HG03460 (cell line): Measurements from ENCODE around the gene MTHFD1L.

Source experiments
- ATAC-seq: cut with Tn5 transposase; IDR thresholded peaks from one replicate; pipeline ENCODE4 v1.9.1; 2021; ENCODE audit not compliant: unreplicated experiment

The MTHFD1L gene

DNA sequence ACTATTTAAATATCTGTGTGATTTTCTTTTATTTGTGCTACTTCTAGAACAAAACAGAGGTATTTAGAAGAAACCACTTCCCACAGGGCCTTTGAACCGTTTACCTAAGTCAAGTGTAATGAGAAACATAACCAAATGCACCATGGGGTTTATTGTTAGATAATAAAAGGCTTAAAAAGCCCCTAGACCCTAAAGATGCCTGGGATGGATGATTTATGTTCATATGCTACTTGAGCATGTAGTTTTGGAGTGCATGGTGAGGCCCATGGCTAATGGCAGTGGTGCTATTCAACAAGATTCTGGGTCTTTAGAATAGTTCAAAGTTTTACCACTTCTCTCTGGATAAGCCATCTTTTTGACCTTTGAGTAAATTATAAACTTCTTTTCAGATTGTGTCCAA, 65.9 kb downstream of the MTHFD1L start:
- ATAC-seq, result no peak

DNA sequence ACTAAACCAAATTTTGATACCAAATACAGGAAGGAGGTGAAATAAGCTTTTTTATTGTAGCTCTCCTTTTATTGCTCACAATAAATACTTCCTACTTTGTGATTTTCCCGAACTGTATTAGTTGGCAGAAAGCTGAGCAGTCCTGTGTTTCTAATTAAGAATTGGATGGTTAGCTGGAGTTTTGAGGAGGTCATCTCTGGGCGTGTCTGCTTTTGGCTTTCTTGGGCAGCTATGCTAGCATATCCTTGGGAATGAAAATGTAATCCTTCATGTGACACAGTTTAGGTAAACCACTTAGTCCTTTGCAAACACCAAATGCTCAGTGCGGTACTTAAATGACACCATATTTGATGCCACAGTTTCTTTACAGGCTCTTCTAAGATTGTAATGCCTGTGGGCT, 67.5 kb downstream of the MTHFD1L start:
- ATAC-seq, result no peak

DNA sequence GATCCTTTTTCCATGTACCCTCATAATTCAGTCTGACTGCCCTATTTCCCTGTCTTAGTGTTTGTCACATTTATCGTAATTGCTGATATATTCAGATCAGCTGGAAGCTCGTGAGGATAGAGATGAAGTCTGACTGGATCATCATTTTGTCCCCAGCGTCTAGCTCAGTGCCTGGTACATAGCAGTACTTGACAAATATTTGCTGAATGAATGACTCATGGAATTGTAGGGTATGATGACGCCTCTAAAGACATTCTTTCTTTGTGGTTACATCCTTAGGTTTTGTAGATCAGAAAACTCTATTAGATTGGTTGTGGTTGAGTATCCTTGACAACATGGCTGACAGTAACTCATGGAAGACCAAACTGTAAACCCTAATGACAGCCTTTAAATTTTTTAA, 68.9 kb downstream of the MTHFD1L start:
- ATAC-seq, result no peak

DNA sequence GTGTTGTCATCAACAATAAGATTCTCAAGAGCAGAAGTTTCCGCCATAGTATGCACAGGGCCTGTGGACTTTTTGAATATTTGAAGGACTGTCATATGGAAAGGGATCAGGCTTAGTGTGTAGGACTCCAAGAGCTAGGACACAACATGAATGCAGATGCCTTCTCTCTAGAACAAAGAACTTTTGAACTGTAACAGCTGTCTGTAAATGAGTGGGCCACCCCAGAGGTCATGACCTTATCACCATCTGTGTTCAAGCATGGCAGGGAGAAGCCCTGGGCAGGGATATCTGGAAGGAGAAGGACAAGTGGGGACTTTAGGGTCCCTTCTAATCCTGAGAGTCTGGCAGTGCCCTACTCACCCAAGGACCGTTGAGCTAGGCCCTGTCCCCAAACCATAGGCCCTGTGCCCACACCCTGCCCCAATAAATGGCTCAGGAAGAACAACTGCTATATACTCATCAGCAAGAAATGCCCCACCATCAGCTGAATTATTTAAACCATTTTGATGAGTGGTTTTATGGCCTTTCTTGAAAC, 70.6 kb downstream of the MTHFD1L start:
- no peak for ATAC-seq

DNA sequence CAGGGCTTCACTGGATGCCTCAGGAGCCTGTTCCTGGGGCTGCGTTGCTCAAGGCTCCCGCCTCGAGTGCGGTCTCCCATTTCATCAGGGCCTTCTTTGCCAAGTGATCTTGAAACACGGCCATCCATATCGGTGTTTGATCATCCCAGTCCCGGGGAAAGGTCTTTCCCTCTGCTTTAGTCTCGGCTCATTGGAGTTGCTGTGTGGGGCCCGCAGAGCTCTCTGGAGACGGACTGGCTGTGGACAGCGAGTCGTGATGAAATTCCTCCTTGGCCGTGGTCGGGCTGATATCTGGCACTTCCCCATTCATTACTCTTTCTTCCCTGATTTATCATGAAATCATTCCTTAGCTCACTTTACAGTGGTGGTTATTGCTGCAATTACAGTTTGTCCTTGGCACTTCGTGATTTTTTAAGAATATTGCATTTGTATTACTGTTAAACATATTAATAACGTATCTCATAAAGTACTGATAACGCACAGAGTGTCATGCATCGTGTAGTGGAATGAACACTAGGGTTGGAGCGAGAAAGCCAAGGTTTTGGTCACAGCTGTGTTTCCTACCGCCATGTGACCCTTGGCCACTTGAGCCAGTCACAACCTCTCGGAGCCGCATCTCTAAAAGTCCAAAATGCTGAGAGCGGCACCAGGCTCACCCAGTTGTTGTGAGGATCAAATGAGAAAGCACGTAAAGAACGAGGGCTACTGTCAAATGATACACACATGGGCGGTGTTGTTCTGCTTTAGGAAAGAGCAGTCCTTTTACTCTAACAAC, 71.8 kb downstream of the MTHFD1L start:
- no peak for ATAC-seq

DNA sequence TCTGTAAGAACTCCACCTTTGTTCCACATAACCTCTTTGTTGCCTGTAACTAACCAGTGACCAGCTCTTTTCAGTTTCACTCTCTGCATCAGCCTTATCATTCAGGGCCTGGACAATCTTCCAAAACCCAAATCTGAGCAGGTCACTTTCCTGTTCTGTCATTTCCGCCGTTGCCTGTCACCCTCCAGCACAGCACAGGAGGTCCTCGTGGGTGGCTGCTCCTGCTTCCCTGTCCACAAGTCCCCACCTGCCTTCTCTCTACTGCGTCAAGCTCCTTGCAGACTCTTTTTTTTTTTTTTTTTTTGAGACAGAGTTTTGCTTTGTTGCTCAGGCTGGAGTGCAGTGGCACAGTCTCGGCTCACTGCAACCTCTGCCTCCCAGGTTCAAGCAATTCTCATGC, 73.9 kb downstream of the MTHFD1L start:
- ATAC-seq, result no peak

DNA sequence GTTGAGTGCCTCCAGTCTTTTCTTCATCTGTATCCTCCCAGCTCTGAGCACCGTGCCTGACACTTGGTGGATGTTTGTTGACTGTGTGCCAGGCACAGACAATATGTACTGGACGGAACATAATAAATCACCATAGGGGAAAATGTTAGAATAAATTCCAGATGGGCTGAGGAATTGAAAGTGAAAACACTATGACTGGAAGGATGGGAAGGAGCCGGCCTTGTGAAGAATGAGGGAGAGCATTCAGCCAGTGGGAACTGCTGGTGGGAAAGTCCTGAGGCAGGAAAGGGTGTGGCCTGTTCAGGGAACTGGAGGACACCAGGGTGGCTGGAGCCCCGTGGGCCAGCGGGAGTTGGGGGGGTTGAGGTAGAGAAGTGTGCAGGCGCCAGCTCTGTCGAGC, 75.4 kb downstream of the MTHFD1L start:
- ATAC-seq, result no peak

DNA sequence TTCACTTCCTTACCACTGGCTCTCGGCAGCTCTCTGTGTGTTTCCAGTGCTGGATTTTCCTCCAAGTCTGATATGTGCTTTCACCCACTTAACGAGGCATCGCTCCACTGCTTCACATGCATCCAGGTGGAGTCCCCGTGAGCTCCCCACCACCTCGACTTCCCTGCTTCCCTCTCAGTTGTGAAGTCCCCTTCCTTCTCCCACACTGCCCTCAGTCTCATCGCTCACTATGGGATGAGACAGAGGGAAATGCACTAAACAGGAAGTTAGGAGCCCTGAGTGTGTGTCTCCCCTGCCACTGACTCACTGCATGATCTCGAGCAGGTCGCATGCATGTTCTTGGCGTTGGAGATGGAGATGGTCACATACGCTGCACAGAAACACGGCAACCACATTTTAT, 84.0 kb downstream of the MTHFD1L start:
- ATAC-seq, result no peak

DNA sequence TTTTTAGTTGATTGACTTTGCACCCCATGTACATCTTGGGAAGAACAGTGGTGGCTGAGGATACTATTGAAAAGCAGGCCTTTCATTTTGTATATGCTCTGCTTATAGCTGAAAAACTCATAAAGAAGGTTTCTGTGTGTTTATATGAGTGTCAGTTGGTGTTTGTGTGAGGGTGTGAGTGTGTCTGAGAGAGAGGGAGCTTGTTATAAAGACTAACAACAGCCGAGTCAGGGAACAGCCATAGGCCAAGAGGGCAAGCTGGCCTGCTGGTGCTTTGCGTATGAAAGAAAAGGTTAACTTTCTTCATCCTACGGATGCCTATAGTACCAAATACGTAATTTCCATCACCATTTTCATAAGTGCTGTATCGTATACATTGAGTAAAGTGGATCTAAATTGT, 88.3 kb downstream of the MTHFD1L start:
- ATAC-seq, result no peak

DNA sequence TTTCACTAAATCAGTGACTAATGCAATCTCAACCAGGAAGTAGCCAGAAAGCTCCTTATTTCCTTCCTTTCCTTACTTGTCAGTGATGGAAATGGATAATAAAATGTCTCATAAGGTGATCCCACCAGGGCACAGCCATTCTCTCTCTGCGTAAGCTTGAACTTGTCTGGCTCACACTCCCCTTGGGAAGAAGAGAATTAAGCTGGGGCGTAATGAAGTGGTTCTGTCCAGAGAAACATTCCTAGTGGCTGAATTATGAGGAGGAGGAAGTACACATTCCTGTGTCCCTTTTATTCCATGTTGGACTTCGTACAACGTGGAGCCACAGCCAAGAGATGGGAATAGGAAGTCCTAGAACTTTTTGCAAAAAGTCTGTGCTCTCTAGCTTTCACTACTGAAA, 93.7 kb downstream of the MTHFD1L start:
- ATAC-seq, result no peak

DNA sequence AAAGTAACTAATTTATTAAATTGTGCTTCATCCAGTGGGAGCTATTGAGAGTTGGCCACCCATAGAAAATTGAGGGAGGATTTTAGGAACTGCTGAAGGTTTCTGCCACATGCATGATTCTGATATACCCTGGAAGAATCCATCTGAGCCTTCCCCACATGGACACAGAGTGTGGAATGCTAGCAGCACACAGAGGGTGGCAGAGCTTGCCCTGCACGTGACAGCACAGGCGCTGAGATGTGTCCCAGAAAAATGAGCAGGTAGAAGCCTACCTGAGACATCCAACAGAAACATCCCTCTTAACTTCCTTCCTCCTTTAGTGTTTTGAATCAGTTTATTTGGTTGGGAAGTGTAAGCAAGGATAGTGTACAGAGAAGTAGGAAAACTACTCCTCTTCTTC, 96.9 kb downstream of the MTHFD1L start:
- no peak for ATAC-seq

DNA sequence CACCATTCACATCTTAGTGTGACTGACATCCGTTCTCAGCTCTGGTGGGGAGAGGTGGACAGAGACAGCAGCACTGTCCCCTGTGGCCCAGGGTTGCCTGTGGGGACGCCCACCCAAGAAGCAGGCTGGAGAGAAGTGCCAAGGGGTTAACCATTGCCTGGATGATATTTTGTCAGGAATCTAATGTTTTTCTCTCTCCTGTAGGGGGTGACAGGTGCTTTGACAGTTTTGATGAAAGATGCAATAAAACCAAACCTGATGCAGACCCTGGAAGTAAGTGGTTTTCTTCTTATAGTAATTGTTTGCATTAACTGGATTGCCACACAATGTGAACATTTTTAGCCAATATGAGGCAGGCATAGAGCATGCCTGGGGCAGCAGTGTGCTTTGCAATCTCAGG, 99.3 kb downstream of the MTHFD1L start:
- ATAC-seq, result no peak

DNA sequence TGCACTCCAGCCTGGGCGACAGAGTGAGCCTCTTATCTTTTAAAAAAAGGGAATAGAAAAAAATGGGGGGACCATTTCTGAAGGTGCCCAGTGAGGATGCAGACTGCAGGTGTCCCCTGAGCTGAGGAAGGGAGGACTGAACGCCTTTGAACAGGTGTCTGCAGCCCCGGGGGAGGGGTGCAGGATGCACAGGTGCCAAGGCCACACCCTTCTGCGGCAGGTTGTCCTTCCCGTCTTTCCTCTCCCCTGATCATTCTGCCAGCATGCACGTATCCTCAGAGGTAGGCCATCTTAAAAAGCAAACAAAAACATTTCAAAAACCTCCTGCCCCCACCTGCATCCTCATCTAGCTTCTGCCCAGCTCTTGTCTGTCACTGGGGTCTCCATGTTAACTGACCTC, 101.3 kb downstream of the MTHFD1L start:
- no peak for ATAC-seq

DNA sequence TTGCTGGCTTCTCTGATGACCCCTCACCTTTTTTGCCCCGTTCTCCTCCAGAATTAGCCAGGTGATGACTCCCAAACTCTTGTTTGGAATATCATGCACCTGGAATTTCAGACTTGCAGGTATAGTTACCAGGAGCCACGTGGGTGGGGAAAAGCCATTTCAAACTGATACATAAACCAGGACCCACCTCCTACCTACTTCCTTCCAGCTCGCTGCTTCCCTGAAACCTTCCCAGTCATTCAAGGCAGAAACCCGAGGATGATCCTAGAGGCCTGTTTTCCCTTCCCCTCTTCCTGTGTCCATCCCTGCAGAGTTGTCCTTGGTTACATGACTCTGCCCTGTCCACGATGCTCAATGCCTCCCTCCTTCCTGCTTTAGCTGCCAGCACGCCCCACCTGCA, 101.9 kb downstream of the MTHFD1L start:
- no peak for ATAC-seq

DNA sequence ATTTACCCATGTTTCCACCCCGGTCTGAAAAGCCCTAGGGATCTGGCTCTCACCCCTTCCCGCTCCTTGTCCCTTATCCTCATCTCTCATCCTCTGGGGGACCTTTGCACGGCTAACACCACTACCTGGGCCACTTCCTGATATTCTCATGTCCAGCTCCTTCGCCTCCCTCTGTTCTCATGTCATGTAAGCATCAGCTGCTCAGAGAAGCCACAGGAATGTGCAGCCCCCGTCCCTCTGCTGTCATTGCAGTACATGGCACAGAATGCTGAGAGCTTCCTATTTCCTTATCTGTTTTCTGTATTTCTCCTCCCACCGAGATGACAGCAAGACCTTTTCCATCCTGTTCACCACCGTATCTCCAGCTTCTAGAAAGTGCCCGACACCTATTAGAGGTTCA, 102.4 kb downstream of the MTHFD1L start:
- no peak for ATAC-seq

DNA sequence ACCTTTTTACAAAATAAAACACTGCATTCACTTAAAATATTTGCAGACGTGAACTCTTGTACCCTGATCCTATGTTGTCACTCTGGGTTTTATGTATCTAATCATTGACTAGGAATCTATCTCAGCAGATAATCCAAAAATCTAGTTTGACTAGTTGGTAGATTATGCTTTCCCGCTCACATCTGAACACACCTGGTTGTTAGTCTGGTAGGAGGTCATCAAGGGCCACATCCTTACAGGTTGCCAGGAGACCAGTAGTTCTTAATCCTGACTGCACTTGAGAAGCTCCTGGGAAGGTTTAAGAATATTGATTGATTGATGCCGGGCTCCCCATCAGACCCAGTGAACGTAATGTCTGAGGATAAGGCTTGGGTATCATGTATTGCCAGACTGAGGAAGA, 104.4 kb downstream of the MTHFD1L start:
- no peak for ATAC-seq

DNA sequence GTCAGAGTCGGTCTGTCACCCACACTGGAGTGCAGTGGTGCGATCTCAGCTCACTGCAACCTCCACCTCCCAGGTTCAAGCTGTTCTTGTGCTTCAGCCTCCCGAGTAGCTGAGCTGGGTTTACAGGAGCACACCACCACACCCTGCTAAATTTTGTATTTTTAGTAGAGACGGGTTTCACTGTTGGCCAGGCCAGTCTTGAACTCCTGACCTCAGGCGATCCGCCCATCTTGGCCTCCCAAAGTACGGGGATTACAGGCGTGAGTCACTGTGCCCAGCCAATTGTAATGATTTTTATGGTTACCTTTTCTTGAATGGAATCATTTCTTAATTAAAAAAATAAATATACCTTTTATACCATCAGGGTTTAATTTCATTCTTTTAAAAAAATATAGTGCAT, 105.7 kb downstream of the MTHFD1L start:
- ATAC-seq, result no peak

DNA sequence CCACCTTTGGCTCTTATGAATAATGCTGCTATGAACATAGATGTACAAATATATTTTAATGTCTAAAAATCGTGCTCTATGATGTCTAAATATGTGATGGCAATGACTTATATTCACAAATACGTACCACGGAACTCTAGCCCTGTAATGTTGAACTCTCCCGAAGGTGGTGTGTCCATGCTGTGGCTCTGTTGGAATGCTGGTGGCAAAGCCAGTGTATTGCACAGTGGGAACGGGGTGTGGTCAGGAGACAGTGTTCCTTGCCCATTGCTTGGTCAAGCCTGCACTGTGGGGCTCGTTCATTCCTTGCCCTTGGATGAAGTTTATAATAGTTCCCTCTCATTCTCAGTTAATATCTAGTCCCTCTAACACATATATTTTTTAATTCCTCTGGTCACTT, 109.6 kb downstream of the MTHFD1L start:
- ATAC-seq, result no peak

DNA sequence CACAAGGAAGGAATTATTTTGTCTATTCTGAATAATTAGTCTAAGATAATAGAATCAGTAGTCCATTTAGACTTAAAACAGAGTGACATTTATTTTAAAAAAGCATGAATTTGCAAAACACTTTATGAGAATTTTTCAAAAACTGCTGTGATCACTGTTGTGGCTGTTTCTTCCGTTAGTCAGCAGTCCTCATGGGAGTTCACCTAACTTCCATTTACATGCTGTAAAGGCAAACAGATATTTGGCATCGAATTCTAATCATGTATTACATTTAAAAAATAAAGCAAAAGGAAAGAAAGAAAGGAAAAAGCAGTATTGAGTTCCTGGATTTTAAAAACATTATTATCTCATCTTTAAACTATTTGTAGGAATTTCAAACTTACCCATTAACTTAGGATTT, 111.8 kb downstream of the MTHFD1L start:
- ATAC-seq, result no peak

DNA sequence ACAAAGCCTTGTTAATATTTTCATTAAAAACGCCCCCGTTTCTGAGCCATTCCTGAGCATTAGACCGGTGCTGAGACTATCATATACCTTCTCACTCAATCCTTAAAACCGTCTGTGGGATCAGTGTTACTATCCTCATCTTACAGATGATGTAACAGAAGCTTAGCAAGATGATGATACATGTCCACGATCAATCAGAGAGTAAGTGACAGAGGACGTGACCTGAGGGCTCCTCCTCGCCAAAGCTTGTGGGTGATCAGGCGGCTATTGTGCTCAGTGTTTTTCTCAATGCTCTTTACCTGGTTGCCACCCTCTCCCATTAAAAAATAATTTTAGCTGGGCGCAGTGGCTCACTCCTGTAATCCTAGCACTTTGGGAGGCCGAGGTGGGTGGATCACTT, 113.1 kb downstream of the MTHFD1L start:
- no peak for ATAC-seq

DNA sequence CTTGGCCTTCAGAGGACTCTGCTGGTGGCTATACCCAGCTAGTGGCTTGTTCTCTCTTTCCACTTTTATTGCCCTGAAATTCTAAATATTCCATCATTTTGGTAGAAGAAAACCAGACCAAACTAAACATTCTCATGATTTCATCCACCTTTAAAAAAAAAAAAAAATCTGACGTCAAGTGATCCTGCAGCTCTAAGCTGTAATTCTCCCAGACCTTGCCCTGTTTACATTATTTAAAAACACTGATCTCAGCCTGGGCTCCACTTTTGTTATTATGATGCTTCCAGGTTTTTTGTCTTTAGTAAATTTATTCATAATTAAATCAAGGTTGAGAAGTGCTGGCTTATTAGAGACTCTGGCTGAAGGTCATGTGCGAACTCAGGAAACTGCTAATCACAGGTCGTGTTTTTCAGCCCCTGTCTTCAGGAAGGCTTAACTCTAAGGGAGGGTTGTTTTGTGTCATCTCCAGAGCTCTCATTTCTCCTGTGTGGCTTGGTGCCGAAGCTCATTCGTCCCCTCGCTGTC, 114.4 kb downstream of the MTHFD1L start:
- no peak for ATAC-seq

DNA sequence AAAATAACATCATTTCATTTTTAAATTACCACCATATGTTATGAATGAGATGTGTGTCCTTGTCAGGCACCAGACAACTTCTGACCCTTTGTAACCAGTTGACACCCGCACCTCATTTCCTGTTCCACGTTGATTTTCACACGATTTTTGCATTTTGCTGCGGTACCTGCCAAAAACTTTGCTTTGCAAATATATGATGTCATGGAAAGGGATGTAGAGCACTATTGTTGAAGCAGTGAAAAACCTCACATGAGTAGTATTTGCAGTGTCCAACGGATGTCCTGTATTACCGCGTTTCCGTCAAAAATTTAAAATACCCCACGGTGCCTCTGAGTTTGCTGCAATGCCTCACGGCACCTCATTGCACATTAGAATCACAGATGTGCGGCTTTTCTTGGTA, 115.6 kb downstream of the MTHFD1L start:
- peak; percentile 65 for ATAC-seq

DNA sequence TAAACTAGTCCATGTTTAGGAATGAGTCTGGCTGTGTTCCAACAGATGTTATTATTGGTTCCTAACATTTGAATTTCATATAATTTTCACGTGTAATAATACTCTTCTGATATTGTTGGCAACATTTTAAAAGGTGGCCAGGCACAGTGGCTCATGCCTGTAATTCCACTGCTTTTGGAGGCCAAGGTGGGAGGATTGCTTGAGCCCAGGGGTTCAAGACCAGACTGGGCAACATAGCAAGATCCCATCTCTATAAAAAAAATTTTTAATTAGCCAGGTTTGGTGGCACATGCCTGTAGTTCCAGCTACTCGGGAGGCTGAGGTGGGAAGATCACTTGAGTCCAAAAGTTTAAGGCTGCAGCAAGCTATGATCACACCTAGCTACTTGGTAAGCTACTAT, 116.2 kb downstream of the MTHFD1L start:
- no peak for ATAC-seq
